GM21390 (cell line): ENCODE measurements around the gene TOMM70.
"Not testable (repeated sequence)": the region's sequence is repeated elsewhere in the genome, so short reads cannot be mapped to it uniquely, and the experiment has no call there.

Experiments used
- ATAC-seq: cut with Tn5 transposase; IDR thresholded peaks from one replicate; pipeline ENCODE4 v1.9.1; 2021; ENCODE audit not compliant: unreplicated experiment

The TOMM70 gene

DNA sequence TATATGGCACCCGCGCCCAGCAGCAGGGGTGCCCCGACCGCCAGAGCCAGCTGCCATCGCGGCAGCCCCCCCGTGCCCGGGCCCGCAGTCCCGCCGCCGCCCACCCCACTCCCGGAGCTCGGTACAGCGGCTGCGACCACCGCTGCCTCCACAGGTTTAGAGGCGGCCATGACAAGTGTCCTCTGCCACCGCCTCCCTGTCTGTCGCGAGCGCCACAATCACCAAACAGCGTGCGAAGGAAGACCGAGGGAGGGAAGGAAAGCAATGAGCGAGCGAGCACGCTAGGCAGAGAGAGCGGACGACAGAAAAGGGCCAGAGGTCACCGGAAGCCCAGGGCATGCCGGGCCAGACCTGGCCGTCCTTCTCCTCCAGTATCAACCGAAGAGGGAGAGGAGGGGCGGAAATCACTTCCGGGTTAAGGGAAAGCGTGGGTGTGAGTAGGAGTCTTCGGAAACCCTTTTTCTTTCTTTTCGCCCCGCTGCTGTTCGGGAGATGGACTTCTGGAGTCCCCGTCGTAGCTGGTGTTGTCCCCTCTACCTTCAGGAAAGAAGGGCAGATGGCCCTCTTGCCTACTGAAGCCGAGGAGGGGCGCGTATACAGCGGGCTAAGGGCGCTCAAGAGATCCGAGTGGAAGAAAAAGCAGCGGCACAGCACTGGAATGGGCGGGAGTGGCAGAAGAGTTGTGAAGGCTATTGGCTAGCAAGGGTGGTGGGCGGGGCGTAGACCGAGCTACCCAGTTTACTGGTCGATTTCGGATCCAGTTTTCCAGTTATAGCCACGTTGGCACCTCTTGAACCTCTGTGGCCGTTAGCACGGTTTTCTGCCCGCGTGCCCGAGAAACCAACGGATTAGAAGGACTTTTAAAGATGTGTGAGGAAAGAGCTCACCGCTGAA, at the start of gene TOMM70, which contains the start of gene LNP1:
TOMM70 (minus strand) TSS at position 310 of the 894 bp plus-strand sequence; CDS start at position 170, 140 bp downstream.
LNP1 (plus strand) TSS at position 760 of the 894 bp plus-strand sequence. CDS start 28,191 bp downstream, outside the sequence.
- peak; percentile 90 for ATAC-seq

DNA sequence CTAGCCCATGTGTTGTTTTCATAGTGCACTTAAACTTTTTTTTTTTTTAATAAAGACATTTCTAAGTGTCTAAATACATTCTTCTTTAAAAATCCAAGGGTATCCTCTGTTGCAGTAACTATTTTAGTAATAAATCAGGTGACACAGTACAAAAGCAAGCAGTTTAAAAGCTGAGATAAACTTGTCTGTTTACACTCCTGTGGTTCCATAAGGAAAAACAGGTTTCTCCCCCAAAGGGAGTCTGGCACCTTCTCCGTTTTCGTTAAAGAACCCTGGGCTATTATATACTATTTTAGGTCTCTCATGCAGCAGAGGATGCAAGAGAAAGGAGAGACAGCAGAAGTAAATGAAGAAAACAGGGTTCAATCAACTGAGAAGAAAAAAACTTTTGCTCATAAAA, 48.3 kb upstream of the TOMM70 start:
- no peak for ATAC-seq

DNA sequence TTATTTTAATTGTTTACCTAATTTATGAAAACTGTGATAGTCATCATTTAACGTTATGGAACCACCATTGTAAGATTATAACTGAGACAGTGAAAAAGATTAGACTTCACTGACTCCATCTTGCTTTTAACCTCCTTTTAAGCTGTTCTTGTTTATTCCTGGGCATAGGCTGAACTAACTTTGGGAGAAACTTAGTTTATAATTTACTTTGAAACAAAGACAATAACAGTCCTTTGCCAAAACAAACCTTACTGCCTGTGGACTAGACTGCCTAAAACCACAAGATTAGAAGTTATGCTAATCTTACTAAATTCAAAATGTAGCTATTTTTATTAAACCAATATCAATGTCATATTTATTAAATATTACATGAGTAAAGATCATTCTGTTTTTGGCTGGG, 47.2 kb upstream of the TOMM70 start:
- no peak for ATAC-seq

DNA sequence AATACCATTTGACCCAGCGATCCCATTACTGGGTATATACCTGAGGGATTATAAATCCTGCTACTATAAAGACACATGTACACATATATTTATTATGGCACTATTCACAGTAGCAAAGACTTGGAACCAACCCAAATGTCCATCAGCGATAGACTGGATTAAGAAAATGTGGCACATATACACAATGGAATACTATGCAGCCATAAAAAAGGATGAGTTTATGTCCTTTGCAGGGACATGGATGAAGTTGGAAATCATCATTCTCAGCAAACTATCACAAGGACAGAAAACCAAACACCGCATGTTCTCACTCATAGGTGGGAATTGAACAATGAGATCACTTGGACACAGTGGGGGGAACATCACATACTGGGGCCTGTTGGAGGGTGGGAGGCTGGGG, 46.2 kb upstream of the TOMM70 start:
- not testable (repeated sequence) for ATAC-seq

DNA sequence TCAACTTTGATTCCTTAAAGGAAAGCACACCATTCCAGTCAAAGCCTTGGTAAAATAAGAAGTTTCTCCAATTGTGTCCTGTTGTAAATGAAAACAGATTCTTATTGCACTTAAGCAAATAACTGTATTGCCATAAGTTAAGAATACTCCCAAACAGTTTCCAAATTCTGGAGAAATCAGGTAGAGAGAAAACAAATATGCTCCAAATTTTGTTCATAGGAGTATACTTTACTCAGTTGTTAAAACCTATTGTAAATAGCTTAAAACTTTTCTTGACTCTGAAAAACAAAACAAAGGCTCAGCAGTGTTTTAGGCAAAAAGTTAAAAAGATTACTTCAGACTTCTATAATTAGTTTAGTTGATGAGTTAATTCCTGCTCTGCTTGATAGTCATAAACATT, 42.8 kb upstream of the TOMM70 start:
- ATAC-seq: no peak

- ATAC-seq: no peak
Measured at GRCh38 chr3:100440895-100441294, 40.0 kb upstream of the TOMM70 start.

GRCh38 chr3:100438623-100438974, 37.7 kb upstream of the TOMM70 start:
- no peak for ATAC-seq

DNA sequence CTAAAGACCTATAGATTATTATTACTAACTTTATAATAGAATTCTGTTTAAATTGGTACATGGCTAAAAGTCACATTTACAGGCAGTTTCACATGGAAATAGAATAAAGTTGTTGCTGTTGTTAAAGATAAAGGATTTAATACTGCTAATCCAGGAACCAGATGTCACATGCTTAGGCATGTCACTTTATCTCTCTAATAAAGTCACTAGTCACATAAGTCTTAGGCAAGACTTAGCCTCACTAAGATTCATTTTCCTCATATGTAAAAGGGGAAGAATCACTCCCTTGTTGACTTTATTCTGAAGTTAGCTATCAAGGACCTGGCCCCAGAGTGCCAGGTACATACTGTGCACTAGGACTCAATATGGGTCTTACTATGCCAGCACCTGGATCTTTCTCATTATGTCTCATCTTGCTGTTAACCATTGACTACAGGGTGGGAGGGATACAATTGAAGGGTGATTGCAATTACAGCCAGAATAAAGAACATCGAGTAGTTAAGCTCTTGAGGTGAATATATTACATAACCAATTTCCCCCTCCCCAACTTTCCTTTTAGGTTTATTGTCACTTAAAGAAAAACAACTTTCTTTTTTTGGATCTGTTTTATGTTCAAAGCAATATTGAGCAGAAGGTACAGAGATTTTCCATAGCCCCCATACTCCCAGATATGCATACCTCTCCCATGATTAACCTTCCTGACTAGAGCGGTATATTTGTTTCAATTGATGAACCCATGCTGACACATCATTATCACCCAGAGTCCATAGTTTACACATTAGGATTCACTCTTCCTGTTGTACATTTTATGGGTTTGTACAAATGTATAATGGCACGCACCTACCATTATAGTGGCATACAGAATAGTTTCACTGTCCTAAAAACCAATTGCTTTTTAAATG, 37.1 kb upstream of the TOMM70 start:
- ATAC-seq: no peak

- no peak for ATAC-seq
Measured at GRCh38 chr3:100436951-100437350, 36.1 kb upstream of the TOMM70 start.

DNA sequence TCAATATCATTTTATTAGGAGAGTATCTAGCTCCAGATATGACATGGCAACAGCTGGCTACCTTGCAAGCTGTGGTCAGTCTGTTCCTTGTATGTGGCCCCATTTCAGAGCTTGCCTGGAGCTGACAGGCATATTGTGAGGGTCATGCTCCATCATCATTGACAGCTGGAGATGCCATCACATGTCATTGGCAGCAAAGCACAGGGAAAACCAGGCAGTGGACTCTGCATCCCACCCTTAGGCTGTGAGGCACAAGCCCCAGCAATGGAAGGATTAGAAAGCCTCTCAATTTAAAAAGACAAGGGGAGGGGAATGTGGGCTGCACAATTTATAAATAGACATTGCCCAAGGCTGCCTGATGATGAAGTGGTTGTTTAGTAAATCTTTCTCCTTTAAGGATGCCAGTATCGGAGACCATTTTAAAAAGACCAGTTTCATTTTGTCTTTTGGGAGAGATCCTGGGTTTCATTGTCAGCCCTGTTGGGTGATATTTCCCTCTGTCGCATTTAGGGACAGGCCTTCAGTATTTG, 28.4 kb upstream of the TOMM70 start:
- no peak for ATAC-seq

DNA sequence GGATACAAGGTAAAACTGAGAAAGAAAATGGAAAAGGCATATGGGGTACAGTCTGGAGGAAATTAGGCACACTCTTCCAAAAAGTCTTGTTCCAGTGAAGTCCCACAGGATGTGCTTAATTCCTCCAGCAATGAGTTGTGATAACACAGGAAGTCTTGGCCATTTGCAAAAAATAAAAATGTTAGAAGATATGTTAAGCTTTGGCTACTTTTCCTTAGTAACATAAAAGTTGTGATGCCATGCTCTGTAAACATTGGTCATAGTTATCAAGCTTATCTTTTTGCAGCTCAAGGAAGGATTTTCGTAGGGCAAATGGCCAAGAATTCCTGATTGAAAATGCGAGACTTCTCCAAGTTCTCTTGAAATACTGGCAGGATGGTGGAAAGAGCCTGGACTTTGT, 26.8 kb upstream of the TOMM70 start:
- ATAC-seq: no peak

- no peak for ATAC-seq
Measured at GRCh38 chr3:100426067-100426682, 25.3 kb upstream of the TOMM70 start.

- ATAC-seq: no peak
Measured at GRCh38 chr3:100425316-100425715, 24.4 kb upstream of the TOMM70 start.

DNA sequence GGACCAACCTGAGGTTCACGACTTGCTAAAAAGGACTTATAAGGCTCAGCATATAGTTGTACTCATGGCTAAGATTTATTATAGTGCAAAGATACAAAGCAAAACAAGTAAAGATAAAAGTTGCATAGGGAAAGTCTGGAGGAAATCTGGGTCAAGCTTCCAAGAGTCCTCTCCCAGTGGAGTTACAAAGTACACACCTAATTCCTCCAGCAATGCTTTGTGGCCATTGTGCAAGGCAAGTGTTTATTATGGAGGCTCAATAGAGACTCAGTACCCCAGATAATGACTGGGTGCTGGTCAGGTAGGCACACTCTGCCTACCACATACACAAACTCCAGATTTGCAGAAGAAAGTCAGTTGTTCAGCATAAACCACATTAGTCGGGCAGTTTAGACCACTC, 23.4 kb upstream of the TOMM70 start:
- no peak for ATAC-seq

DNA sequence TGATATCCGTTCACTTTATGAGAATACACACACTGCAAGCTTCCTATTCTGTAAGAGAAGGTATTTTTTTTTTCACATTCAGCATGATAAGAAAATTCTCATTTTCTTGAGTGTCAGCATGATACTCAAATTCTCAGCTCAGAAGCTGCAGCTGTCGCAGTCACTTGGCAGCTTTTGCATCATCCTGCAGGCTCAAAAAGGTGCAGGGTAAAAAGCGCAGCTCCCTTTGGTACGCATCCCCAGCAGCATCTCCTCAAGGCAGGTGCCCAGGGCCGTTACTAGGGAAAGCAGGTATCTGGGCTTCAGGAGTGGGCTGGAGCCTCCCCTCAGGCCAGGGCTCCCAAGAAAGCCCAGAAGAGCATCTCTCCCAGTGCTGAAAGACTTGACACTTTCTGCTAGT, 22.7 kb upstream of the TOMM70 start:
- ATAC-seq: no peak

GRCh38 chr3:100420885-100421284, 20.0 kb upstream of the TOMM70 start:
- ATAC-seq: no peak

- ATAC-seq: no peak
Measured at GRCh38 chr3:100419406-100419805, 18.5 kb upstream of the TOMM70 start.

GRCh38 chr3:100416863-100417262, 16.0 kb upstream of the TOMM70 start:
- no peak for ATAC-seq

DNA sequence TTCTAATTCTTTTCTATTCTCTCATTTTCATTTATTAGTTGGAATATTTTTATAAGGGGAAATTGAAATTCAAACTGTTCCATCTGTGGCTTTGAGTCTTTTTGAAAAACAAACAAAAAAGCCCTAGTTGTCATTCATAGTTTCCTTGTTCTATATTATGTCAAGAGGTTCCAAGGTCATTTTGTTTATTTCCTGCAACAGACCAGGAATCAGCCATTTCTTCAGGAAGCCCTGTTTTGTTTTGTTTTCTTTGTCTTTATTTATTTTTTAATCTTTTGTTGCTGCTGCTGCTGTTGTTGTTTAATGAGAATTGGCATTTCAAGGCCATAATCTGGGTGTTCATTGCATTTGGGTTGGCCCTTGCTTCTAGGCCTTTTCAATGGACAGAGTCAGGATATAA, 15.3 kb upstream of the TOMM70 start:
- ATAC-seq: no peak

GRCh38 chr3:100413613-100414012, 12.7 kb upstream of the TOMM70 start:
- no peak for ATAC-seq
